ENCODE measurements around the gene CD80. TPM values are rescaled to one million over a fixed set of nuclear protein-coding genes. Genes with fewer than 3 reads are reported as not detected.

The CD80 gene
- total and polyA plus RNA-seq, 10 of the 15 experiments (the other 5 are each of a cell fraction or from before 2014, with no cell fraction given), result 41.4 to 137 (median 58.1) TPM

DNA sequence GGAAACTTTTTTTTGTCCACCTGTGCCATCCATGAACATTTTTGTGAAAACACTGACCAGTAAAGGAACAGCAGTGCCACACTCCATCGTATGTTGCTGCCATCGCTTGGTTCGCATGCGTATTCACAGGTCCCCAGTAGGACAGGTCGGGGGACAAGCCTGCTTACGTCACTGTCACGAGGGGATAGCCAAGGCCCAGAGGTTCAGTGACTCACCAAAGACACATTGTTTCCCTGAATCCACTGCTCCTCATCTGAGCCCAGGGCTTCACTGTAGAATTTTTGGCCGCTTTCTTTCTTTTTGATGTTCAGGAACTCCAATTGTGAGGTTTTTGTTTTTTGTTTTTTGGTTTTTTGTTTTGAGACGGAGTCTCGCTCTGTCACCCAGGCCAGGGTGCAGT, 25.8 kb upstream of the CD80 start:
- intact Hi-C loops (cut with micrococcal nuclease; ENCODE audit: unreplicated experiment), result no loop called here
- FAIRE-seq, result no peak

More for the DNA sequence above, 25.8 kb upstream of the CD80 start:
- Histone ChIP-seq H3K4me1 (ENCODE audit: control insufficient read depth, insufficient read depth, low read length) (peaks cover 36% of the 10 kb centered on the region), H3K79me2 (ENCODE audit: control insufficient read depth, insufficient read depth, low read length) (peaks cover 23% of the 10 kb centered on the region), H3K9ac (ENCODE audit: control insufficient read depth, insufficient read depth, low read length) (no peak overlapping the region), H3K4me2 (ENCODE audit: control insufficient read depth, insufficient read depth) (no peak overlapping the region), H3K27me3 (replicated peaks in 1 of 2; ENCODE audit: control insufficient read depth in 2 of 2, insufficient read depth in 2 of 2, low read length in 1 of 2) (no peaks in the 10 kb centered on the region), H4K20me1 (ENCODE audit: control insufficient read depth, insufficient read depth) (no peaks in the 10 kb centered on the region), H3K27ac (ENCODE audit: control insufficient read depth, insufficient read depth) (no peak overlapping the region), H2AFZ (ENCODE audit: control insufficient read depth, low read depth, low read length) (no peak overlapping the region), H3K36me3 (ENCODE audit: control insufficient read depth in 2 of 2, insufficient read depth in 2 of 2, low read length in 1 of 2) (peaks cover 0 to 8% of the 10 kb centered on the region in 2 experiments), H3K4me3 (no peak overlapping the region), H3K9me3 (replicated peaks; ENCODE audit: control insufficient read depth, insufficient read depth, low read length) (peaks cover 8% of the 10 kb centered on the region; the same call in 2 of the 3 replicates)
- ChIA-PET RAD21 (ENCODE audit: unreplicated experiment) (interaction anchor here (0.6 to 6.5 kb wide), 3 partner anchors 8 to 15 kb away, joined by 3 to 39 read pairs (median 5); no protein-coding TSS in a partner anchor), POLR2A (interaction anchor here (2.1 to 6.5 kb wide), 2 partner anchors 8 to 13 kb away, joined by 4 to 57 read pairs; partner anchors contain the start of gene PLA1A), CTCF (interaction anchor here (0.8 to 2.6 kb wide), 3 partner anchors 15 to 33 kb away, joined by 3 to 6 read pairs (median 4); partner anchors contain the start of gene CD80), SMC1A (ENCODE audit: uncharacterized antibody, unreplicated experiment) (interaction anchor here (1.3 to 2.2 kb wide), 3 partner anchors 9 to 56 kb away, joined by 3 to 23 read pairs (median 3); no protein-coding TSS in a partner anchor)
- TF ChIP-seq BRCA1 (IDR thresholded peaks at IDR 0.05; ENCODE audit: low read depth, low read length) (no peak), HDAC6 (IDR thresholded peaks at IDR 0.05; ENCODE audit: unreplicated experiment) (no peak), POU2F2 (IDR thresholded peaks at IDR 0.05; ENCODE audit: borderline replicate concordance, low read depth, low read length) (no peak), SIN3A (IDR thresholded peaks at IDR 0.05; ENCODE audit: low read depth, low read length) (no peak), MTA3 (IDR thresholded peaks at IDR 0.05; ENCODE audit: borderline replicate concordance, low read length) (no peak), MXI1 (IDR thresholded peaks at IDR 0.05; ENCODE audit: low read depth, low read length) (no peak), RCOR1 (conservative IDR thresholded peaks at IDR 0.05; ENCODE audit: low read depth, low read length) (no peak), BACH1 (IDR thresholded peaks at IDR 0.05; ENCODE audit: borderline replicate concordance) (no peak), NFYB (IDR thresholded peaks at IDR 0.05; ENCODE audit: insufficient read depth, low read depth, low read length) (no peak), RUNX3 (IDR thresholded peaks at IDR 0.05; ENCODE audit: low read length) (no peak), MYC (IDR thresholded peaks at IDR 0.05; ENCODE audit: insufficient read depth, insufficient read length, insufficient replicate concordance, low read length, severe bottlenecking) (no peak), STAT3 (IDR thresholded peaks at IDR 0.05; ENCODE audit: low read depth, low read length) (no peak), ASH2L (IDR thresholded peaks at IDR 0.05; ENCODE audit: borderline replicate concordance, low read depth) (no peak), PML (IDR thresholded peaks at IDR 0.05; ENCODE audit: low read length) (no peak), FOS (IDR thresholded peaks at IDR 0.05; ENCODE audit: borderline replicate concordance, extremely low read depth, insufficient read length) (no peak)
- TF ChIP-seq, protein P1, sequence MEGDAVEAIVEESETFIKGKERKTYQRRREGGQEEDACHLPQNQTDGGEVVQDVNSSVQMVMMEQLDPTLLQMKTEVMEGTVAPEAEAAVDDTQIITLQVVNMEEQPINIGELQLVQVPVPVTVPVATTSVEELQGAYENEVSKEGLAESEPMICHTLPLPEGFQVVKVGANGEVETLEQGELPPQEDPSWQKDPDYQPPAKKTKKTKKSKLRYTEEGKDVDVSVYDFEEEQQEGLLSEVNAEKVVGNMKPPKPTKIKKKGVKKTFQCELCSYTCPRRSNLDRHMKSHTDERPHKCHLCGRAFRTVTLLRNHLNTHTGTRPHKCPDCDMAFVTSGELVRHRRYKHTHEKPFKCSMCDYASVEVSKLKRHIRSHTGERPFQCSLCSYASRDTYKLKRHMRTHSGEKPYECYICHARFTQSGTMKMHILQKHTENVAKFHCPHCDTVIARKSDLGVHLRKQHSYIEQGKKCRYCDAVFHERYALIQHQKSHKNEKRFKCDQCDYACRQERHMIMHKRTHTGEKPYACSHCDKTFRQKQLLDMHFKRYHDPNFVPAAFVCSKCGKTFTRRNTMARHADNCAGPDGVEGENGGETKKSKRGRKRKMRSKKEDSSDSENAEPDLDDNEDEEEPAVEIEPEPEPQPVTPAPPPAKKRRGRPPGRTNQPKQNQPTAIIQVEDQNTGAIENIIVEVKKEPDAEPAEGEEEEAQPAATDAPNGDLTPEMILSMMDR (IDR thresholded peaks at IDR 0.05 in 2 of 3, conservative IDR thresholded peaks at IDR 0.05 in 1 of 3; ENCODE audit: control insufficient read depth in 2 of 3, extremely low read depth in 1 of 3, insufficient read depth in 1 of 3, low read depth in 3 of 3, low read length in 3 of 3), result no peak
- TF ChIP-seq, protein P2, sequence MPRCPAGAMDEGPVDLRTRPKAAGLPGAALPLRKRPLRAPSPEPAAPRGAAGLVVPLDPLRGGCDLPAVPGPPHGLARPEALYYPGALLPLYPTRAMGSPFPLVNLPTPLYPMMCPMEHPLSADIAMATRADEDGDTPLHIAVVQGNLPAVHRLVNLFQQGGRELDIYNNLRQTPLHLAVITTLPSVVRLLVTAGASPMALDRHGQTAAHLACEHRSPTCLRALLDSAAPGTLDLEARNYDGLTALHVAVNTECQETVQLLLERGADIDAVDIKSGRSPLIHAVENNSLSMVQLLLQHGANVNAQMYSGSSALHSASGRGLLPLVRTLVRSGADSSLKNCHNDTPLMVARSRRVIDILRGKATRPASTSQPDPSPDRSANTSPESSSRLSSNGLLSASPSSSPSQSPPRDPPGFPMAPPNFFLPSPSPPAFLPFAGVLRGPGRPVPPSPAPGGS (IDR thresholded peaks at IDR 0.05; ENCODE audit: borderline replicate concordance, insufficient read depth, low read depth, low read length, poor library complexity, severe bottlenecking), result no peak
- TF ChIP-seq, protein P3, sequence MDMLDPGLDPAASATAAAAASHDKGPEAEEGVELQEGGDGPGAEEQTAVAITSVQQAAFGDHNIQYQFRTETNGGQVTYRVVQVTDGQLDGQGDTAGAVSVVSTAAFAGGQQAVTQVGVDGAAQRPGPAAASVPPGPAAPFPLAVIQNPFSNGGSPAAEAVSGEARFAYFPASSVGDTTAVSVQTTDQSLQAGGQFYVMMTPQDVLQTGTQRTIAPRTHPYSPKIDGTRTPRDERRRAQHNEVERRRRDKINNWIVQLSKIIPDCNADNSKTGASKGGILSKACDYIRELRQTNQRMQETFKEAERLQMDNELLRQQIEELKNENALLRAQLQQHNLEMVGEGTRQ (IDR thresholded peaks at IDR 0.05; ENCODE audit: borderline replicate concordance, low read depth, low read length), result no peak
- no TSS peak for BruUV-seq (replicated peaks)
- in situ Hi-C loops (cut with MboI), result no loop called here
- no peak for DNase-seq (ENCODE audit: low read depth, low spot score)
- WGBS (ENCODE audit: insufficient coverage, insufficient replicate concordance, low lambda C conversion rate, missing lambda C conversion rate), result 99% methylated on average over 10 of the region's 10 CpGs
- no peak for ATAC-seq
